Measurements from ENCODE around the gene GPR153. TPM values are rescaled to one million over a fixed set of nuclear protein-coding genes. Genes with fewer than 3 reads are reported as not detected.

The GPR153 gene
- total and polyA plus RNA-seq, 2 of the 13 experiments (the other 11 are each of a cell fraction or from before 2014, with no cell fraction given) = 0.22 to 0.31 TPM

GRCh38 chr1:6199298-6200187, 61.4 kb downstream of the GPR153 start, which contains the start of gene RPL22 (continued):
- TF ChIP-seq NFKBIZ (CRISPR knock-in tag; IDR thresholded peaks at IDR 0.05) = peak; percentile 59; the same call in 1 of the 2 replicates
- no peak for TF ChIP-seq ZNF652 (CRISPR knock-in tag; IDR thresholded peaks at IDR 0.05; ENCODE audit: borderline replicate concordance, low read depth)
- no peak for TF ChIP-seq PAF1 (CRISPR knock-in tag; IDR thresholded peaks at IDR 0.05)
- no peak for TF ChIP-seq DNMT1 (CRISPR knock-in tag; IDR thresholded peaks at IDR 0.05)
- TF ChIP-seq ZNF101 (CRISPR knock-in tag; IDR thresholded peaks at IDR 0.05; ENCODE audit: borderline replicate concordance, low read depth) = 0 out of 2 replicates have a peak, but pooled peaks have one; percentile 52
- no peak; the same call in 1 of the 2 replicates for TF ChIP-seq ZNF44 (CRISPR knock-in tag; IDR thresholded peaks at IDR 0.05)
- TF ChIP-seq ZNF460 (CRISPR knock-in tag; IDR thresholded peaks at IDR 0.05; ENCODE audit: borderline replicate concordance) = no peak
- peak; percentile 86; the same call in 1 of the 2 replicates for TF ChIP-seq ZNF556 (CRISPR knock-in tag; IDR thresholded peaks at IDR 0.05; ENCODE audit: borderline replicate concordance)
- no peak for TF ChIP-seq ZNF441 (CRISPR knock-in tag; IDR thresholded peaks at IDR 0.05; ENCODE audit: borderline replicate concordance)
- 0 out of 2 replicates have a peak, but pooled peaks have one; percentile 79 for TF ChIP-seq ZBTB3 (CRISPR knock-in tag; IDR thresholded peaks at IDR 0.05; ENCODE audit: borderline replicate concordance, low read depth)
- peak; percentile 96 for TF ChIP-seq NAIF1 (CRISPR knock-in tag; IDR thresholded peaks at IDR 0.05; ENCODE audit: borderline replicate concordance)
- no peak for TF ChIP-seq RFX1 (IDR thresholded peaks at IDR 0.05)
- no peak for TF ChIP-seq ZNF282 (IDR thresholded peaks at IDR 0.05; ENCODE audit: partially characterized antibody)
- TF ChIP-seq, protein P1, sequence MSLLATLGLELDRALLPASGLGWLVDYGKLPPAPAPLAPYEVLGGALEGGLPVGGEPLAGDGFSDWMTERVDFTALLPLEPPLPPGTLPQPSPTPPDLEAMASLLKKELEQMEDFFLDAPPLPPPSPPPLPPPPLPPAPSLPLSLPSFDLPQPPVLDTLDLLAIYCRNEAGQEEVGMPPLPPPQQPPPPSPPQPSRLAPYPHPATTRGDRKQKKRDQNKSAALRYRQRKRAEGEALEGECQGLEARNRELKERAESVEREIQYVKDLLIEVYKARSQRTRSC (CRISPR knock-in tag; IDR thresholded peaks at IDR 0.05; ENCODE audit: low read depth) = peak; percentile 45; the same call in 1 of the 2 replicates
- no peak for TF ChIP-seq ZNF292 (CRISPR knock-in tag; IDR thresholded peaks at IDR 0.05; ENCODE audit: borderline replicate concordance, low read depth)
- TF ChIP-seq ZNF484 (CRISPR knock-in tag; IDR thresholded peaks at IDR 0.05; ENCODE audit: borderline replicate concordance, low read depth) = no peak
- no peak for TF ChIP-seq ZNF24 (IDR thresholded peaks at IDR 0.05)
- no peak for TF ChIP-seq STAG1 (CRISPR knock-in tag; IDR thresholded peaks at IDR 0.05)
- TF ChIP-seq, protein P2, sequence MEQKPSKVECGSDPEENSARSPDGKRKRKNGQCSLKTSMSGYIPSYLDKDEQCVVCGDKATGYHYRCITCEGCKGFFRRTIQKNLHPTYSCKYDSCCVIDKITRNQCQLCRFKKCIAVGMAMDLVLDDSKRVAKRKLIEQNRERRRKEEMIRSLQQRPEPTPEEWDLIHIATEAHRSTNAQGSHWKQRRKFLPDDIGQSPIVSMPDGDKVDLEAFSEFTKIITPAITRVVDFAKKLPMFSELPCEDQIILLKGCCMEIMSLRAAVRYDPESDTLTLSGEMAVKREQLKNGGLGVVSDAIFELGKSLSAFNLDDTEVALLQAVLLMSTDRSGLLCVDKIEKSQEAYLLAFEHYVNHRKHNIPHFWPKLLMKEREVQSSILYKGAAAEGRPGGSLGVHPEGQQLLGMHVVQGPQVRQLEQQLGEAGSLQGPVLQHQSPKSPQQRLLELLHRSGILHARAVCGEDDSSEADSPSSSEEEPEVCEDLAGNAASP (CRISPR knock-in tag; IDR thresholded peaks at IDR 0.05; ENCODE audit: borderline replicate concordance) = peak; percentile 53; the same call in 1 of the 2 replicates
- no peak for TF ChIP-seq U2AF2 (IDR thresholded peaks at IDR 0.05; ENCODE audit: low read depth, low read length)
- peak; percentile 29 for TF ChIP-seq SRSF1 (optimal IDR thresholded peaks at IDR 0.05; ENCODE audit: low read depth, low read length)
- TF ChIP-seq AHR (CRISPR knock-in tag; IDR thresholded peaks at IDR 0.05) = peak; percentile 96
- peak; percentile 94 for TF ChIP-seq ZNF143 (CRISPR knock-in tag; IDR thresholded peaks at IDR 0.05)
- peak; percentile 43; the same call in 1 of the 2 replicates for TF ChIP-seq ZNF709 (CRISPR knock-in tag; IDR thresholded peaks at IDR 0.05)
- TF ChIP-seq ZNF17 (CRISPR knock-in tag; IDR thresholded peaks at IDR 0.05) = no peak
- peak; percentile 82 for TF ChIP-seq ZNF605 (CRISPR knock-in tag; IDR thresholded peaks at IDR 0.05)
- peak; percentile 73; the same call in 1 of the 2 replicates for TF ChIP-seq HIVEP1 (CRISPR knock-in tag; IDR thresholded peaks at IDR 0.05)
- 0 out of 2 replicates have a peak, but pooled peaks have one; percentile 74 for TF ChIP-seq TP53 (CRISPR knock-in tag; conservative IDR thresholded peaks at IDR 0.05)
- TF ChIP-seq ZKSCAN1 (IDR thresholded peaks at IDR 0.05; ENCODE audit: low read length) = no peak
- no peak for TF ChIP-seq ZNF10 (CRISPR knock-in tag; IDR thresholded peaks at IDR 0.05; ENCODE audit: borderline replicate concordance, low read depth)
- TF ChIP-seq HOXA9 (CRISPR knock-in tag; IDR thresholded peaks at IDR 0.05; ENCODE audit: borderline replicate concordance) = peak; percentile 90

Measured in HepG2 (cell line).